ENCODE results near the gene GRM1.
A peak's percentile ranks its signal among the peaks of the same experiment; 100 is the strongest.

The GRM1 gene

DNA sequence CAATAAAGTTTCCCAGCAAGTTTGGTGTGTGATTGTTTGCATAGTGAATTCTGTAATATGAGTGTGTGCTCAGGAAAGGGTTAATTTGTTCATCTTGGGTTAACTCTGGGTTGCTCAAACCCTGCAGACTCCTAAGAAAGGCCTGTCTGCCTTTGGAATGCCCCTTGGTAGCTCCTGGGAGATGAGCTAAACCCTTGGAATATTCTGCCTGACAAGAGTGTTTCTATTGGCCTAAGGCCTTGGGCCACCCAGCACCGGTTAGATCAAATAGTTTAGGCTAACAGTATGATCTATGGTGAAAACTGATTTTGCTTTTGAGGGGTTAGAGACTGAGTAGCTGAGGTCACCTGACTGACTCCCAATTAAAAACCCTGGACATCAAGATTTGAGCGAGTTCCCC, 248.3 kb downstream of the GRM1 start:
- DNase-seq (ENCODE audit: low read depth): no peak

DNA sequence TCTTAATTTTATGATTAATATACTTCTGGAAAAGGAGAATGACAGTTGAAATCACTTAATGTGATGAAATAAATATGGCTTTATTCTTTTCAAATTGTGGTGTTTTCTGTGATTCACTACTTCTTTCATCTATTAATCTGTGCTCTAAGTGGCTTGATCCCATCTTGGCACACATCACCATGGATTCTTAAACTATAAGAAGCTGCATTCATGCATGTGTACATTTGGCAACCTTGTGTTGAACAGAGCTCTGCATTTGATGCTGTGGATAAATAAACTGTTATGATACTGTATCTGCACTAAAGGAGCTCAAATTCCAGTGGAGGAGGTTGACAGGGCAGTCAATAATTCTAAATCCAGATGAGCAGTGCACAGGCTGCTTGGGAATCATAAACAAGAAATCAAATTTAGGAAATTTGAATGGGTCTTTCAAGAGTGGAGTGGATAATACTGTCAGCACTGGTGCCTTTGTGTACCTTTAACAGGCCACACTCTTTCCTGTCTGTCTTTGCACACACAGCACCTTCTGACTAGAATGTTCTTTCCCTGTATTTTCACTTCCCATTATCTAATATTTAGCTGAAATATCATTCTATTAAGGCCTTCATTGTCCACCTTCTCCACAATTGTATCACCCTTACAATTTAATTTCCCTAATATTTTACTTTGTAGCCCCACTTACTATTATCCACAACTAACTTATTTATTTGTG, 252.9 kb downstream of the GRM1 start:
- DNase-seq (ENCODE audit: low read depth): no peak

- DNase-seq (ENCODE audit: low read depth): no peak
These were observed 254.0 kb downstream of the GRM1 start for GRCh38 chr6:146282837-146283236.

DNA sequence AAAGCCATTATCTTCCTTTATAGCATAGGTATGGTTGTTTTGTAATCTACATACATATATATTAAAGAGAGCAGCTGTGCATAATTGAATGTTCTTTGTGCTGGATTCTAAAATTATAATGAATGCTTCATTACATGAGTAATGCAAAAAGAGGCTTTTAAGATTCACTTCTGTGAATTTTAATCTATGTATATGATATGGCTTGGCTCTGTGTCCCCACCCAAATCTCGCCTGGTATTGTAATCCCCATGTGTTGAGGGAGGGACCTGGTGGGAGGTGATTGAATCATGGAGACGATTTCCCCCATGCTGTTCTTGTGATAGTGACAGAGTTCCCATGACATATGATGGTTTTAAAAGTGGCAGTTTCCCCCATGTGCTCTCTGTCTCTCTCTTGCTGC, 255.4 kb downstream of the GRM1 start:
- no peak for DNase-seq (ENCODE audit: low read depth)

DNA sequence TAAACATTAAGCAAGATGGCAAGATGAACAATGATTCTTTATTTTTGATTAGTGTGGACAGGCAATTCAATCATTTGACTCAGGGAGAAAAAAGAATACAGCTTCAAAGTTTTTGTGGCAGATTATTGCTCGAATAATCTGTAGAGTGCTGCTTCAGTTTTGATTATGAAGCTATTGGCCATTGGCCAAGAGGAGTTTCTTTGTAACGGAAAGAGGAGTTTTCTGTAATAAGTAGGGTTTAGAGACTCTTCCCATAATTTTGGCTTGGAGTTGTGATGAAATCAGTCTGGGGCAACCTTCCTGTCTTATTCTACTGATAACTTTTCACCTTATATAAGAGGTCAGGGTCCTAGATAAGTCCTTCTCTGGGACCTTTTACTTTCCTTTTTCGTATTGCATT, 258.1 kb downstream of the GRM1 start:
- no peak for DNase-seq (ENCODE audit: low read depth)

GRCh38 chr6:146287691-146288369, 259.0 kb downstream of the GRM1 start:
- DNase-seq (ENCODE audit: low read depth): no peak

- DNase-seq (ENCODE audit: low read depth): peak; percentile 72
These were observed 261.1 kb downstream of the GRM1 start for GRCh38 chr6:146289816-146290588.

DNA sequence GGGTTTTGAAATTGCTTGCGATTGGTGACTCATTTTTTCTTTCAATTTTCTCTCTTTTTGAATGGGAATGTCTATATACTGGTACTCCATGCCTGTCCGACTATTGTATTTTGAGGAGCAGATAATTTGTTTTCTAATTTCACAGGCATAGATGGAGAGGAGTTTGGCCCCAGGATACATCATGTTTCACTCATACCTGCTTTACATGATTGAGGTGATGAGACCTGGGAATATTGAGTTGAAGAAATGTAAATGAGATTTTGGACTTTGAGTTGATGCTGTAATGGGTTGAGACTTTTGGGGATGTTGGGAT, 261.7 kb downstream of the GRM1 start:
- DNase-seq (ENCODE audit: low read depth): no peak

- no peak for DNase-seq (ENCODE audit: low read depth)
These were observed 263.6 kb downstream of the GRM1 start for GRCh38 chr6:146292506-146292905.

GRCh38 chr6:146295695-146296094, 266.8 kb downstream of the GRM1 start:
- no peak for DNase-seq (ENCODE audit: low read depth)

DNA sequence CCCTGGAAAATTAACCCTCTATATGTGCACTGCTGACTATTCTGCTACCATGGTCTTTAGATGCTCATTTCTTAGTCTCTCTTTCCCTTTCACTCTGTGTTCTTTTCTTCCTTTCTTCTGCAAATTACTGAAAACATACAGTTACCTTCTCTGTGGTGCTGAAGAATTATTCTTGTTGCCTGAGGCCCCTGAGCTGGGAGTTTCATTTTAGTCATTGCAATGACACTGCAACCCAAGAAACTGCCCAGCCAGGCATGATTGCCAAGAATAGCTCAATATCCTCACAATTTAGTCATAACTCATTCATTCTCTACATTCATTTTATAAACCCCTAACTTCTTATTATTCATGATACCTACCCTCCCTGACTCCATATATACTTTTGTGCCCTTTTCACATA, 269.0 kb downstream of the GRM1 start:
- no peak for DNase-seq (ENCODE audit: low read depth)

DNA sequence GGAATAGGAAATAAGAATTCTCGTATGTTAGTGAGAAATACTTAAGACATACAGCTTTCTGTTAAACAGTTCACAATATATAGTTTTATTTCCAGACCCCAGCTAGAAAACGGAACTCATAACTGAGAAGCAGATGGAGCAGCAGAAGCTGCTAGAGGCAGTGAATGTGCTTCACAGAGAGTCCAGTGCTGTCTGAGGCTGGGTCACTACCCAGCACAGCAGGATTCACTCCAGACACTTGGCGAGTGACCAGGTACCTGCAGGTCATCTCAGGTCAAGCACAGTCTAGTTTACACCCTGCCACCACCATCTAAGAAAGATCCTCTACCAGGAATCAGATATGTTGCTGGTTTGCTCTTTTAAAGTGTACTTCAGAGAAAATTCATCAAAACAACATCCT, 271.7 kb downstream of the GRM1 start:
- no peak for DNase-seq (ENCODE audit: low read depth)

- no peak for DNase-seq (ENCODE audit: low read depth)
These were observed 272.9 kb downstream of the GRM1 start for GRCh38 chr6:146301764-146302163.

- no peak for DNase-seq (ENCODE audit: low read depth)
These were observed 274.1 kb downstream of the GRM1 start for GRCh38 chr6:146302994-146303393.

- no peak for DNase-seq (ENCODE audit: low read depth)
These were observed 275.3 kb downstream of the GRM1 start for GRCh38 chr6:146304181-146304580.

- DNase-seq (ENCODE audit: low read depth): no peak
These were observed 276.2 kb downstream of the GRM1 start for GRCh38 chr6:146305092-146305491.

DNA sequence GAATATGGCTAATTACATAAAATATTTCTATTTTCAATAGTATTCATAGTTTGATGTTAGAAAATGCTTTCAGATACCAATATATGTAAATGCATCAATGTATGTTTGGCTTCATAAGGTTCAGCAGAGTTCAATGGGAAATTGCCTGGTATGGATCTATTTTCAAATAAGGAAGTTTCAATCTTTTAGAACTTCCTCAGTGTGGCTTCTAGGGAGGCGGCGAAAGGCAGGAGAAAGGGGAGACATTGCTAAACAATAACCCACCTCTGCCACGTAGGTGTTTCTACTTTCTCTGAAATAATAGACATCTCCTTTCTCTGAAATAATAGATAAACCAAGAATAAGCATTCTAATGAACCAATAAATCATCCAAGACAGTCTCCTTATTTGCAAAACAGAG, 277.1 kb downstream of the GRM1 start:
- DNase-seq (ENCODE audit: low read depth): no peak

DNA sequence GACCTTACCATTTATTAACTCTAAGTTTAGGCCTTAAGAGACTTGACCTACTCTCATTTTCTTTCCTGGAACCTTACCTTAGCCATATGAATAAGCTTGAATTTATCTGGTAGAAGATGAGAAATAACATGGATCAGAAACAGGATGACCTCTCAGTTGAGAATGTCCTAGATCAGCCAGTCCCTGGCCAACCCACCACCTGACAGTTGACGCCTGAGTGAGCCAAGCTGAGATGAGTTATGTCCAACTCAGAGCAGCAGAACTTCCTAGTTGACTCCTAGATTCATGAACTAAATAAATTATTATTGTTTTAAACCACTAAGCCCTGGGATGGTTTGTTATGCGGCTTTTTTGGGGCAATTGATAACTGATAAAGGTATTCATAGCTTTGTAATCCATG, 281.8 kb downstream of the GRM1 start:
- DNase-seq (ENCODE audit: low read depth): no peak

- no peak for DNase-seq (ENCODE audit: low read depth)
These were observed 282.2 kb downstream of the GRM1 start for GRCh38 chr6:146311079-146311478.

DNA sequence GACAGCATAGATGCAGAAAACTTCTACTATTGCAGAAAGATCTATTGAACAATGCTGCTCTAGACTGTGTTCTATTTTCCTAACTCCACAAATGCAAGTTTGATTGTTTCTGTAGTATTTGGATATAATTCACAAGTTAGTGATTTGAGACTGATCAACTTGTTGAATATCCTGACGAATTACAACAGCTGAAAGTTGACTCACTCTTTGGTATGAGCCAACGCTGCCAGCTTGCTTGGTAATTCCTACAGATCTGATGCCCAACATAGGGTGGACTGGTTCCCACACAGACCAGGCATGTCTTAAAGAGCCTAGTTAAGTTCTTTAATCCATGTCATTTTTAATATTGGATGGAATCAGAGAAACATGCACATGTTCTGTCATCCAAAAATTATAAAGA, 283.7 kb downstream of the GRM1 start:
- no peak for DNase-seq (ENCODE audit: low read depth)

- no peak for DNase-seq (ENCODE audit: low read depth)
These were observed 286.7 kb downstream of the GRM1 start for GRCh38 chr6:146315381-146316174.

DNA sequence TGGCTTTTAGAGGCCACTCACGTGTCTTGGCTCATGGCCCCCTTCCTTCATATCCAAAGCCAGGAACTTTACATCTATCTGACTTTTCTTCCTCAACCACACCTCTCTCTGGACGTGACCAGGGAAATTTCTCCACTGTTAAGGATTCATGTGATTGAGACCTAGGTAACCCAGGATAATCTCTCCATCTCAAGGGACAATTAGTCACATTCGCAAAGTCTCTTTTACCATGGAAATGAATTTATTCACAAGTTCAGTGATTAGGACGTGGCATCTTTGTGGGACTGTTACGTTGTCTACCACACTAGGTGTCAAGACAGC, 287.3 kb downstream of the GRM1 start:
- no peak for DNase-seq (ENCODE audit: low read depth)

DNA sequence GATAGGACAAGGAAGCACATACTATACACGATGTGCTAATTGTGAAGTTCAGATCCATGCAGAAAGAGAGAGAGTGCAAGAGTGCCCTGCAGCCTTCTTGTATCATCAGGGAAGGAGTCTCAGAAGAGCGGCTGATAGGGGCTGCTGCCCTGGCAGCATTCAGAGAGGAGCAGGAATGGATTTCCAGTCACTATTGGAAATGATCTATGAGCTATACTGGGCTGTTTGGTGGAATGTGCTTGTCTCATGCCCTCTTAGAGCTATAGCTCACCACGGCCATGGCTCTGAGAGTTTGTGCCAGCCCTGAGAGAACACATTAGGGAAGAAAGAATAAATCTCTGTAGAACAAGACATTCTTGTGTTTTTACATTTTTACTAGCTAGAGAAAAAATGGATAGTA, 302.2 kb downstream of the GRM1 start:
- no peak for DNase-seq (ENCODE audit: low read depth)
